Tibial nerve (tissue), 4 donors: ENCODE data around the gene PAPPA.

Source experiments
- CTCF ChIP-seq, 5 experiments: fragments of 200-600 bp in 3 of 5; fragments of 450-650 bp in 2 of 5; sonication (generic) in 3 of 5; IDR thresholded peaks; one replicate each; pipeline ENCODE4 v1.5.1; 2016 to 2019; ENCODE audit warnings: antibody characterized with exemption in 5 of 5, mild to moderate bottlenecking in 3 of 5, moderate library complexity in 2 of 5
- EP300 ChIP-seq, 2 donors: sonication (generic); formaldehyde crosslinking; IDR thresholded peaks; one replicate each; pipeline ENCODE4 v1.6.1; 2017; ENCODE audit warnings: antibody characterized with exemption in 2 of 2, mild to moderate bottlenecking in 1 of 2

DNA sequence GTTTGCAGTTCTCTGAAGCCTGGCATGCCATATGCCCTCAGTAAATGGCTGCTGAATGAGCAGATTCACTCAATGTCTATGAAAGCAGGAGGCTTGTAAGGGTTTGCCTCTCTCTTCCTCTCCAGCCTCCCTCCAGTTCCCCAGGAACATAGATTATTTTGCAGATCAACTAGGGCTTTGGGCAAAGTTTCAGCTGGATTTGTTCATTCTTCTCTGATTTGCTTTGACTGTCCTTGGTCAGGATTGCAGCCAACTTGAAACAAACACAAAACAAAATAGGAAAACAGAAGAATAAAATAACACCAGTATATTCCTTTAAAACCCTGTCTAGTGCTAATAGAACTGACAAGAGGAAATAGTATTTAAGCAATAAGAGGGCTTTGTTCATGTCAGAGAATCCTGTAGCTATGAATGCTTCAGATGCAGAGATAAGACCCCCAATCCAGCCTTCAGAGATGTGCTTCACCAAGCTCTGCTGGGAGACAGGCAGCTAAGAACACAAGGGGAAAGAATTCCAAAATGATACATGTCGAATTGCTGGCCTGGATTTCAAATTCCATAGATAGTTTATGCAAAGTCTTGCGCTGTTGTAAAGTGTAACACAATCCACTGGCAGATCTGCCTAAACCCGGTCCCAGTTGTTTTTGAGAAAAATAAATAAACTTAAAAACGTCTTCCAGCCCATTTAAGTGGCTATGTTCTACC lies 174.3 kb downstream of the PAPPA start:
- no peak for TF ChIP-seq CTCF (IDR thresholded peaks at IDR 0.05)
- no peak for TF ChIP-seq EP300 (IDR thresholded peaks at IDR 0.05)
